GM19452 (cell line): ENCODE measurements around the gene A2ML1.
"Not testable (repeated sequence)": the region's sequence is repeated elsewhere in the genome, so short reads cannot be mapped to it uniquely, and the experiment has no call there.

Source experiments
- ATAC-seq: cut with Tn5 transposase; IDR thresholded peaks from one replicate; pipeline ENCODE4 v1.9.1; 2021; ENCODE audit not compliant: unreplicated experiment

Gene A2ML1

GRCh38 chr12:8816448-8817050 lies 5.9 kb upstream of the A2ML1 start:
- ATAC-seq: no peak

- ATAC-seq: no peak
These were observed 4.6 kb upstream of the A2ML1 start for GRCh38 chr12:8817856-8818255.

- ATAC-seq: no peak
These were observed 3.9 kb upstream of the A2ML1 start for GRCh38 chr12:8818526-8818925.

- no peak for ATAC-seq
These were observed 2.8 kb upstream of the A2ML1 start for GRCh38 chr12:8819666-8819980.

GRCh38 chr12:8820676-8821407 lies 1.6 kb upstream of the A2ML1 start:
- ATAC-seq: not testable (repeated sequence)

GRCh38 chr12:8821591-8821990 lies 830 bp upstream of the A2ML1 start:
- no peak for ATAC-seq

GRCh38 chr12:8823565-8824300 lies 1.3 kb downstream of the A2ML1 start:
- ATAC-seq: no peak

- ATAC-seq: no peak
These were observed 5.3 kb downstream of the A2ML1 start for GRCh38 chr12:8827551-8828256.

- no peak for ATAC-seq
These were observed 6.1 kb downstream of the A2ML1 start for GRCh38 chr12:8828257-8829124.

GRCh38 chr12:8829125-8829518 lies 6.7 kb downstream of the A2ML1 start:
- no peak for ATAC-seq

- ATAC-seq: no peak
These were observed 7.2 kb downstream of the A2ML1 start for GRCh38 chr12:8829621-8830020.

- ATAC-seq: no peak
These were observed 8.7 kb downstream of the A2ML1 start for GRCh38 chr12:8831116-8831515.

GRCh38 chr12:8832500-8832899 lies 10.1 kb downstream of the A2ML1 start:
- no peak for ATAC-seq

GRCh38 chr12:8834230-8834629 lies 11.8 kb downstream of the A2ML1 start:
- no peak for ATAC-seq

- ATAC-seq: no peak
These were observed 14.9 kb downstream of the A2ML1 start for GRCh38 chr12:8837291-8837690.

- ATAC-seq: no peak
These were observed 17.9 kb downstream of the A2ML1 start for GRCh38 chr12:8840321-8840720.

GRCh38 chr12:8840938-8841633 lies 18.7 kb downstream of the A2ML1 start:
- no peak for ATAC-seq

- ATAC-seq: no peak
These were observed 19.4 kb downstream of the A2ML1 start for GRCh38 chr12:8841778-8842177.

GRCh38 chr12:8844665-8845064 lies 22.2 kb downstream of the A2ML1 start:
- ATAC-seq: no peak

GRCh38 chr12:8846305-8846704 lies 23.9 kb downstream of the A2ML1 start:
- ATAC-seq: no peak
